A204.1 (cell line): ENCODE measurements around the gene GATAD2B.
"Not testable (repeated sequence)": the region's sequence is repeated elsewhere in the genome, so short reads cannot be mapped to it uniquely, and the experiment has no call there.

Source experiments
- FAIRE-seq: peaks from 2 replicates; lab custom pipeline; 2012; peaks lifted over from hg19 to GRCh38; lab: Jason Lieb, UNC

The GATAD2B gene

DNA sequence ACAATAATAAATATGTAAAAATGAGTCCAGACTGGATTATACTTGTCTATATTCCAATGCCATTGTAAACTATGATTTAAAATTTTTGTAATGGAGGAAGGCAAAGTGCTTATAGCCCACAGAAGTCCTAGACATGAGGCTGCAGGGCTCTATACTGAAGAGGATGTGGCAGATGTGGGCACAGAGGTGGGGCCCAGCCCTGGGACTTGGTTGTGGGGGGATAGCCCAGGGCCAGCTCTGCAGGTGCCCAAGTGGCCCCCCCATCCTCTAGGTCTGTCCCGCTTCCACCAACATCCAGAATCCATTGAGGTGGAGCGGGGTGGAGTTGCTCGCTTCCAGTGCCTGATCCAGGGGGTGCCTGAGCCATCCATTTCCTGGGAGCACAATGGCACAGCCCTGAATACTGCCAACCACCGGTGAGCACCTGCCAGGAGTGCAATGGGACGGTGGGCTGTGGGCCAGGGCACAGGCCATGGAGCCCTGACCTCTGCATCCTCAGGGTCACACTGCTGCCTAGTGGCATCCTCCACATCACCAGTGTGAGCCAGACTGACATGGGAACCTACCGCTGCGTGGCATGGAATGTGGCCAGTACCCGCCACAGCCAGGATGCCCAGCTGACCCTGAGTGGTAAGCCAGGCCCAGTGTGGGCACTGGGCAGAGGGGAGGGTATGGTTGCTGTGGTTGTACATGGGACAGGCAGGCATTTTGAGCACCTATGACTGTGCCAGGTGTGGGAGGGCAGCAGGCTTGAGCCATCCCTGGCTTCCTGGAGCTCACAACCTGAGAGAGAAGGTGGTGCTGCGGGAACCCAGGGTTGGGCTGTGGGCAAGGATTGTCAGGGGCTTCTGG lies 126.6 kb downstream of the GATAD2B start:
- no peak for FAIRE-seq

DNA sequence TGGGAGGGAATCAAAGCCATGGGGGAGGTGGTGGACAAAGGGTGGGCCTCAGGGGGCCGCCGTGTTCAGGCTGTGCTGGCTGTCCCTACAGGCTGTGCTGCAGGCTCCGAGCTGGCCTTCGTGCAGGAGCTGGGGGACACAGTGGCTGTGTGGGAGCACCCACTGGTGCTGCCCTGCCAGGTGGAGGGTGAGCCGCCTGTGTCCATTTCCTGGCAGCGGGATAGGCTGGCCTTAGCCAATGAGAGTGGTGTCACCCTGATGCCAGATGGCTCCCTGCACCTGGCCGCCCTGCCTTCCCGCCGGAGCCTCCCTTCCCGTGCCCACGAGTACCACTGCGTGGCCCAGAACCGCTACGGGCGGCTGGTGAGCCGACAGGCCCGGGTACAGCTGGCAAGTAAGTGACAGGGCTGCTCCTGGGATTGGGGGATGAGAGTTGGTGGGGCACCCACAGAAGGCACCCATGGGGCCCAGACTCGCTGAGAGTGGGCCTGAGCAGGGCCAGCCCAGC lies 127.4 kb downstream of the GATAD2B start:
- no peak for FAIRE-seq

DNA sequence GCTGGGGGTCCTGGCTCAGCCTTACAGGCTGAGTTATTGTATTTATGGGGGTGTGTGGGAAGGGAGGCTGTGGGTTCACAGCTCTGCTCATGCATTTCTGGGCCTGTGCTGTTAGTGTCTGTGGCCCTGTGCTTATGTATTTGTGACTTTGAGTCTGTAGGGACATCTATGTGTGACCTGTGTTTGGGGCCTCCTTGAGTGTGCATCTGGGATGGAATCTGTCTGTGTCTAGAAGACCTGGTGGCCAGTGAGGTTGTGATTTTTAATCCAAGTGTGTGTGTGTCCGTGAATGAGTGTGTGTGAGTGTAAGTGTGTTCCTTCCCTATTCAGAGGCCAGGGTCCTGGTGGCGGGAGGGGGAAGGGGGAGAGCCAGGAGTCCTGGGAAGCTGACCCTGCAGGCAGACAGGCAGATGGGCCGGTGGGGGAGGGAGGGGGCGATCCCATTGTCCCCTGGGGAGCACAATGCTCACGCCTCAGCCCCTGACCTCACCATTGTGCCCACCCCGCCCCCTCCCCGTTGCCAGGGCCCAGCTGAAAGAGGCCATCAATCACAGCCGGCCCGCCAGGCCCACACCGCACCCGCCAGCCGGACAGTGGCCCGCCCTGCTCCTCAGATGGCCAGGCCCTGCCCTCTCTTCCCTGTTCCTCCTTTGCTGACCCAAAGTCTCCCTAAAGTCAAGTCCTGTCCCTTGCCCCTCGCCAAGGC lies 128.0 kb downstream of the GATAD2B start:
- no peak for FAIRE-seq

DNA sequence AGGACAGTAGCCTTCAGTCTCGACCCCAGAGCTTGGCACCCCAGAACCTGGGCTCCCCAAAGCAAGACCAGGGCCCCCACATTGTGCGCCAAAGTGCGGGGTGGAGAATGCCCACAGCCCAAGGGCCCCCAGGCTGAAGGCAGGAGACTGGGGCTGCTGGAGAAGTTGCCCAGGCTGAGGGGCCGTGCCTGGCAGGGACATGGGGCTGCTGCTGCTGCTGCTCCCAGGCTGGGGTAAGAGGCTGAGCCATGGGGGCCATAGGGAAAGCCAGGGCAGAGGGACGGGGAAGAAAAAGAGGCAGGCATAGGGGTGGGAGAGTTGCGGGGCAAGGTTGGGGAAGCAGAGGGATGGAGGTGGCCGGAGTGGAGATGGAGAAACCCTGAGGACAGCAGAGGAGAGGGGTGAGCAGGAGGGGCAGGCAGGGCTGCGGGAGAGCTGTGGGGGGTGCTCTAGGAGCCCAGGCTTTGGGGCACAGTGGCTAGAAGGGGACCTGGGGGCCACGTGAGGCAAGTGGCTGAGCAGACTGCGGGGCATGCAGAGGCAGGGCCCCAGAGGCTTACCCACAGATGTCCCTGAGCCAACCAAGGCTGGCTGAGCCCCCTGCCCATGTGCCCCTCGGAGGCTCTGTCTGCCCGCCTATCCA lies 128.7 kb downstream of the GATAD2B start:
- no peak for FAIRE-seq

GRCh38 chr1:153793261-153793972 lies 129.4 kb downstream of the GATAD2B start:
- no peak for FAIRE-seq

DNA sequence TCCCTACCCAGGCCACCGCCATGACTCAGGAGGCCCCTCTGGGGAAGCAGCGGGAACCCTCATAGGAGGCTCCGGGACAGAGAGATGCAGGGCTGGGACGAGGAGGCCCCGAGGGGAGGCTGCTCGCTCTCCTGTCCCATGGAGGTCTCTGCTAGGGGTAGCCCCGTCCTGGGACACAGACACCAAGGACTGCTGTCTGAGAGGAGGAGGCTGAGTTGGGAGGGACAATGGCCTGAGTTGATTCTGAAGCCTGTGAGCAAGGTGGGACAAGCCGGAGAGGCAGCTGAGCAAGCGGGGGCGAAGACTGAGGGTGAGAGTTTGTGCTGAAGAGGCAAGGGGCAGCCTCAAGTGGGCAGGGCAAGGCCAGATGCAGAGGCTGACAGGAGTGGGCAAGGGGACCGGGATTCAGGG lies 130.1 kb downstream of the GATAD2B start:
- no peak for FAIRE-seq

- no peak for FAIRE-seq
These were observed 131.0 kb downstream of the GATAD2B start for GRCh38 chr1:153791648-153792253.

DNA sequence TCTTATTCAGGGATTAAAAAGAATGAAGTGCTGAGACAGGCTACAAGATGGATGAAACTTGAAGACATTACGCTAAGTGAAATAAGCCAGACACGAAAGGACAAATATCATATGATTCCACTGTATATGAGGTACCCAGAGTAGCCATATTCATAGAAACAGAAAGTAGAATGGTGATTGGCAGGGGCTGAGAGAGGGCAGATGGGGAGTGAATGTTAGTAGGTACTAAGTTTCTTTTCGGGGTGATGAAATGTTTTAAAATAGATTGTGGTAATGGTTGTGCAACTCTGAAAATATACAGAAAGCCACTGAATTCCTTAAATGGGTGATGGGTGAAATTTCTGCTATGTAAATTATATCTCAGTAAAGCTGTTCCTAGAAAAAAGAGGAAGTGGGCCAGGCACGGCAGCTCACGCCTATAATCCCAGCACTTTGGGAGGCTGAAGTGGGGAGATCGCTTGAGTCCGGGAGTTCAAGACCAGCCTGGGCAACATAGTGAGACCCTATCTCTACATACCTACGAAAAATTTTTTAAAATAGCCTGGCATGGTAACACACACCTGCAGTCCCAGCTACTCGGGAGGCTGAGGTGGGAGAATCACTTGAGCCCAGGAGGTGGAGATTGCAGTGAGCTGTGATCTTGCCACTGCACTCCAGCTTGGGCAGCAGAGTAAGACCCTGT lies 131.7 kb downstream of the GATAD2B start:
- FAIRE-seq, result no peak

DNA sequence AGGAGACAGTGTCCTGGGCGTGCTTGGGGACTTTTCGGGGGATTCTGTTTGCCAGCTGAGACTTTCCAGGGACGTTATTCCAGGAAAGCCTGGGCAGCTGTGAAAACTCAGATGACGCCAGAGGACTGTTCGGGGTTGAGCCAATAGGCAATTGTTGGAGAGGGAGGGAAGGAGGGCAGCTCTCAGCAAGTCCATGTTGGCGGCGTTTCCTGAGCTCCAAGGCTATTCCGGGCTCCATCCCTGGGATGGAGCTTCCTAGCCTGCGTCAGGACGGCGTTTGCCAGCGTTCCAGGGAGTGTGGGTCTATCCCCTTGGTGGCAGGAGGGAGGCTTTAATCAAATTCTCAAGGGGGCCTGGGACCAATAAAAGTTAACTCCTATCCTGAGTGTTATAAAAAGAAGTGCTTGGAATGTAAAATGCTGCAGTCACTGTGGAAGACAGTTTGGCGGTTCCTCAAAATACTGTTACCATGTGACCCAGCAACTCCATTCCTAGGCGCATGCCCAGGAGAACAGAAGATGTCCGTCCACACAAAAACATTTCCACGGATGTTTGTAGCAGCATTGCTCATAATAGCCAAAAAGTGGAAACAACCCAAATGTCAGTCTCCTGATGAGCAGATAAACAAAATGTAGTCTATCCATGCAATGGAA lies 132.3 kb downstream of the GATAD2B start:
- no peak for FAIRE-seq

GRCh38 chr1:153789478-153790034 lies 133.2 kb downstream of the GATAD2B start:
- no peak for FAIRE-seq

GRCh38 chr1:153786038-153786790 lies 136.6 kb downstream of the GATAD2B start:
- FAIRE-seq, result no peak

DNA sequence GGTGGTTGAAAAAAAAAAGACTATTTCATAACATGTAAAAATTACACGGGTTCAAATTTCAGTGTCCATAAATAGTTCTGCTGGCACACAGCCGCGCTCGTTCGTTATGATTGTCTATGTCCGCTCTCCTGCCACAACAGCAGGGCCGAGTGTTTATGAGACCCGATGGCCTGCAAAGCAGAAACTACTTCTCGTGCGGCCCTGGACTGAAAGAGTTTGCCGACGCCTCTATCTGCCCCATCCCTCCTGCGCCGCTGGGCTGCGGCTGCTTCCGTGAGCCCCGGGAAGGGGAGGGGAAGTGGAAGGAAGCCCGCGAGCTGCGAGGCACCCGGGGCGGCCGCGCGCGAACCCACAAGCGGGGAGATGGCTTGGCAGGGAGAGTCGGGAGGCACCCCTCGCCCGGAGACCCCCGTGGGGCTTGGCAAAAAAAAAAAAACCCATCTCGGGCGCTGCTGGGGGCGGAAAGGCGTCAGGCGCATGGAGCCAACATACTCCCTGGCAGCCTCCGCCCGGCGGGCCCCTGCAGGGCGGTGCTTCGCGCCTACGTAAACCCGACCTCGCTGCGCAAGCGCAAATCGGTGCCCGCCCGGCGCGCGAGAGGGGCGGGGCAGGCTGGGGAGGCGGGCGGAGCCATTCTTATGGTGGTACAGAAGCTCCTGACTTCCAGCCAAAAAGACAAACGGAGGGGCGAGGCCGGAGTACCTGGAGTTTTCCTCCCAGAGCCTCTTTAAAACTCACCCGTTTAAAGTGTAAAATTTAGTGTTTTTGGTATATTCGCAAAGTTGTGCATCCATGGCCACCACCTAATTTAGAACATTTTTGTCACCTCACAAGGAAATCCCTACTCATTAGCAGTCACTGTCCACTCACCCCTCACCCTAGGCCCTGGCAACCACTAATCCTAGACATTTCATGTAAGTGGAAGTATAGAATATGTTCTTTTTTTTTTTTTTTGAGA lies 139.3 kb downstream of the GATAD2B start:
- peak; percentile 55 for FAIRE-seq

GRCh38 chr1:153782648-153783047 lies 140.1 kb downstream of the GATAD2B start:
- FAIRE-seq, result not testable (repeated sequence)

- no peak for FAIRE-seq
These were observed 142.2 kb downstream of the GATAD2B start for GRCh38 chr1:153780551-153780950.

- no peak for FAIRE-seq
These were observed 142.8 kb downstream of the GATAD2B start for GRCh38 chr1:153779781-153780541.

GRCh38 chr1:153778824-153779519 lies 143.8 kb downstream of the GATAD2B start:
- FAIRE-seq, result no peak
